ENCODE results near the gene JUND.

The JUND gene

GRCh38 chr19:18308051-18308947 is 26.9 kb upstream of the JUND start:
- DNase-seq (ENCODE audit: low spot score): no peak

- DNase-seq (ENCODE audit: low spot score): no peak
These were observed 25.9 kb upstream of the JUND start for GRCh38 chr19:18307271-18307681.

- DNase-seq (ENCODE audit: low spot score): no peak
These were observed 25.5 kb upstream of the JUND start for GRCh38 chr19:18306888-18307260.

- DNase-seq (ENCODE audit: low spot score): no peak
These were observed 24.9 kb upstream of the JUND start for GRCh38 chr19:18306209-18306887.

- peak; percentile 60 for DNase-seq (ENCODE audit: low spot score)
These were observed 23.3 kb upstream of the JUND start for GRCh38 chr19:18304458-18305310.

- no peak for DNase-seq (ENCODE audit: low spot score)
These were observed 22.7 kb upstream of the JUND start for GRCh38 chr19:18304208-18304457.

- DNase-seq (ENCODE audit: low spot score): no peak
These were observed 20.3 kb upstream of the JUND start for GRCh38 chr19:18301718-18302111.

GRCh38 chr19:18300930-18301717 is 19.7 kb upstream of the JUND start:
- peak; percentile 51 for DNase-seq (ENCODE audit: low spot score)

- DNase-seq (ENCODE audit: low spot score): no peak
These were observed 18.2 kb upstream of the JUND start for GRCh38 chr19:18299654-18300053.

GRCh38 chr19:18298601-18299000 is 17.2 kb upstream of the JUND start:
- DNase-seq (ENCODE audit: low spot score): no peak

GRCh38 chr19:18297308-18297707 is 15.9 kb upstream of the JUND start:
- no peak for DNase-seq (ENCODE audit: low spot score)

GRCh38 chr19:18295034-18295451 is 13.6 kb upstream of the JUND start:
- DNase-seq (ENCODE audit: low spot score): no peak

- DNase-seq (ENCODE audit: low spot score): no peak
These were observed 13.0 kb upstream of the JUND start for GRCh38 chr19:18294467-18294864.

GRCh38 chr19:18293642-18294466 is 12.4 kb upstream of the JUND start:
- DNase-seq (ENCODE audit: low spot score): no peak

- peak; percentile 53 for DNase-seq (ENCODE audit: low spot score)
These were observed 11.6 kb upstream of the JUND start for GRCh38 chr19:18292810-18293641.

- no peak for DNase-seq (ENCODE audit: low spot score)
These were observed 11.0 kb upstream of the JUND start for GRCh38 chr19:18292462-18292809.

GRCh38 chr19:18291590-18292461 is 10.4 kb upstream of the JUND start:
- DNase-seq (ENCODE audit: low spot score): peak; percentile 47

- no peak for DNase-seq (ENCODE audit: low spot score)
These were observed 9.7 kb upstream of the JUND start for GRCh38 chr19:18291019-18291524.
